ENCODE measurements around the gene AXIN2.

GRCh38 chr17:65554553-65555223 lies 6.8 kb downstream of the AXIN2 start:
- TF ChIP-seq EZH2 (IDR thresholded peaks at IDR 0.05; ENCODE audit: insufficient read depth, poor library complexity, severe bottlenecking) (no peak), EZH2phosphoT487 (IDR thresholded peaks at IDR 0.05; ENCODE audit: insufficient read depth, low read depth) (no peak)
